ENCODE data around the gene CAPN11.
A peak's percentile ranks its signal among the peaks of the same experiment; 100 is the strongest.

The CAPN11 gene

DNA sequence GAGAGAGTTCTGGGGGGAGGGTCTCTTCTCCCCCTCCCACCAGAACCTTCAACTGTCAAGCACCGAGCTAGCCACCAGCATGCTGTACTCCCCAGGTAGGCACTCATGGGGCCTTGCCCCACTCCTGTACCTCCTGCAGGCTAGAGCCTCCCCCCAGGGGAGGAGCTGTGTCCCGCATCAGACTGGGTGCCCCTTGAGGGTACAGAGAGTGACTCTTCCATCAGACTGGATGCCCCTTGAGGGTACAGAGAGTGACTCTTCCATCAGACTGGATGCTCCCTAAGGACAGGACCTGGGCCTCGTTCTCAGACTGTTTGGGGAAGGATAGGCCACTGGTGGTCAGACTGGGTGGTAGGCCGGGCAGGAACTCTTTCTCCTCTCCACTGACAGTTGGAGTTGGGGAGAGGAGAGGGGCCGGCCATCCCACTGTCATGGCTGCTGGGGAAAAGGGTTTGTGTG lies at the start of gene CAPN11:
Gene CAPN11, plus strand, starts transcription at position 51 of the 459 bp plus-strand sequence. Its CDS starts 29 bp downstream, at position 80.
- DNase-seq = no peak

- no peak for DNase-seq
Observed at GRCh38 chr6:44109212-44109611, 49.4 kb upstream of the CAPN11 start.

- no peak for DNase-seq
Observed at GRCh38 chr6:44110005-44110676, 48.5 kb upstream of the CAPN11 start.

DNA sequence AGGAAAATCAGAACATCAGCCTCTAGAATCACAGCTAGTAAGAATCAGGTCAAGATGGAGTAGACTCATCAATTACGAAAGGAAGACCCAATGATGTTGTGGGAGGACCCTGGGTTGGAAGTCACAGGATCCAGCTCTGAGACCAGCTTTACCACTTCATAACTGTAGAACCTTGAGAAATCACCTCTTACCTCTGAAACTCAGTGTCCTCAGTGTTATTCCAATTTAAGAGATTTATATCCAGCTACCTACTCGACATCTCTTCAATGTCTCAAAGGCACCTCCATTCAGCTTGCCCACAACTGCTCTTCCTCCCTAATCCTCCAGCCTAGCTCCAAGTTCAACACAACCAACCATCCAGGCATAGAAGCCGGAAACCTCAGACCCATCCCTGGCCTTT lies 47.7 kb upstream of the CAPN11 start:
- DNase-seq = no peak

- DNase-seq = no peak
Observed at GRCh38 chr6:44111434-44112417, 46.9 kb upstream of the CAPN11 start.

- no peak for DNase-seq
Observed at GRCh38 chr6:44113414-44113813, 45.2 kb upstream of the CAPN11 start.

DNA sequence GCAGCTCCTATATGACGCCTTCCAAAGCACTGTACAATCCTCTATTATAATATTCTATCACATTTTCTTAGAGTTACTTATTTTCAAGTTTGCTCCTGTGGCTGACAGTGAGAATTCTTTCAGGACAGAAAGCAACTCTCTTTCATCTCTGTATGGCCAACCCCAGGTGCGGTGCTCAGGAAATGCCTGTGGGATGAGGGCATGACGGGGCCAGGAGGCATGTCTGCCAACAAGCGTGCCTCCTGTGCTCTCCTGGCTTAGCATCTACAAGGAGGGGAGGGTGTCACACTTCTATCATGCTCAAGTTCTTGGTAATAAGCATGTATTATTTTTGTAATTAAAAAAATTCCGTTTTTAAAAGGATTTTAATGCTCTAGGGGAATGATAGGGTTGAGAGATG lies 42.8 kb upstream of the CAPN11 start:
- DNase-seq = no peak

- DNase-seq = no peak
Observed at GRCh38 chr6:44116641-44117382, 41.8 kb upstream of the CAPN11 start.

GRCh38 chr6:44117397-44118128 lies 41.1 kb upstream of the CAPN11 start:
- no peak for DNase-seq

GRCh38 chr6:44119704-44120262 lies 38.8 kb upstream of the CAPN11 start:
- no peak for DNase-seq

DNA sequence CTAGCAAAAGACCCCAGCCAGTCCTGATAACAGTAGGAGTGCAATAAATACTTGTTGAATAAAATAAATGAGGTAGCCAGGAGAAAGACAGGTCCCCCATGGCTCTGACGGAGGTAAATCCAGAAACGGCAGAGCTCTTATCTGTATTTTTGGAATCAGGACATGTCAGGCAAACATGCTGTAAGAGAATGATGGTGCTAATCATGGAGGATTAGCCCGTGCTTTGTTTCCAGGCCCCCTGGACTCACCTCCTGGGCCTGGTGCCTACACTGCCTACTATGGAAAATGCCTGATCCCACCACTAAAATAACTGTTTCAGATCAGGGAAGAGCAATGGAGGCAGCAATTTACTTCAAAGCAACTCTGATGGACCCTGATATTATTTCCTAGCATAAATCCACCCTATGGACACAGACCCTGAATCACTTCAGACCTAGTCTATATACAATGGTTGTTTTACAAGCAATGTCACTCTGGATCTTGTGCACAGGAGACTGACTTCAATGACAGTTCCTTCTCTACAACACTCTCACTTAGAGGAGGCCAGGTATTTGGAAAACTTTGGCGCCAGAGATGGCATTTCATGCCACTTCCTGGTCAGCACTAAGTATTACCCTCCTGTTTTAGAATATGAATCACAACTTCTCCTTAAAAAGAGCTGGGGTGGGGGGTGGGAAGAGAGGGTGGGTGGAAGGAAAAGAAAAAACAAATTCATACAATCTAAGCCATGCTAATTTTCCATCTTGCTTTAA lies 37.8 kb upstream of the CAPN11 start:
- DNase-seq = no peak

DNA sequence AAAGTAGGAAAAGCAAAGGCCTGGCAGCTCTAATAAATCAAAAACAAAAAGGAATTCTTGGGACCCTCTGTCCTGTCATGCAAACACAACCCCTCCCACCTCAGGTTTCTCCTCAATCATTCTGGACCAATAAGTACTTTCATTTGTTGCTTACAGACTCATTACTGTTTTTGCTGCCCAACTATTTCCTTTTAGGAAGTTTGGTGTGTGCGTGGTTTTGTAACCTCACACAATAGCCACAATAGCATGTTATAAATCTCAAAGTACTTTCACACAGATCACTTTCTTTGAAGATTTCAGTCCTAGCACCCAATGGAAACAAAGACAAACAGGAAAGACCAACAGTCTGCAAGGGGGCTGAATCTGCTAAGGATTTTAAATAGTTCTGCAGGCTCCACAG lies 35.8 kb upstream of the CAPN11 start:
- DNase-seq = no peak

DNA sequence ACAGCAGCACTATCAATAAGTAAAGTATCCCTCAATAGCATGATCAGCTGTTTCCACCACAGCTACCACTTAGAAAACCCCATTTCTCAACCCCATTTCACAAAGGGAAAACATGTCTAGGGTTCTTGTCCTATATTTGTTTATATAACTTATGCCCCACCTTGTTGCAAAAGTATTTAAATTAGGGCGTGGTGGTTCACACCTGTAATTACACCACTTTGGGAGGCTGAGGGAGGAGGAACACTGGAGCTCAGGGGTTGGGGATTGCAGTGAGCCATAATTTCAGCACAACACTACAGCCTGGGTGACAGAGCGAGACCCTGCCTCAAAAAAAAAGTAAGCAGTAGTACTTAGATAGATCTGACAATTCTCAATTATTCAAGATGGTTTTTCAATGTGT lies 35.1 kb upstream of the CAPN11 start:
- DNase-seq = no peak

DNA sequence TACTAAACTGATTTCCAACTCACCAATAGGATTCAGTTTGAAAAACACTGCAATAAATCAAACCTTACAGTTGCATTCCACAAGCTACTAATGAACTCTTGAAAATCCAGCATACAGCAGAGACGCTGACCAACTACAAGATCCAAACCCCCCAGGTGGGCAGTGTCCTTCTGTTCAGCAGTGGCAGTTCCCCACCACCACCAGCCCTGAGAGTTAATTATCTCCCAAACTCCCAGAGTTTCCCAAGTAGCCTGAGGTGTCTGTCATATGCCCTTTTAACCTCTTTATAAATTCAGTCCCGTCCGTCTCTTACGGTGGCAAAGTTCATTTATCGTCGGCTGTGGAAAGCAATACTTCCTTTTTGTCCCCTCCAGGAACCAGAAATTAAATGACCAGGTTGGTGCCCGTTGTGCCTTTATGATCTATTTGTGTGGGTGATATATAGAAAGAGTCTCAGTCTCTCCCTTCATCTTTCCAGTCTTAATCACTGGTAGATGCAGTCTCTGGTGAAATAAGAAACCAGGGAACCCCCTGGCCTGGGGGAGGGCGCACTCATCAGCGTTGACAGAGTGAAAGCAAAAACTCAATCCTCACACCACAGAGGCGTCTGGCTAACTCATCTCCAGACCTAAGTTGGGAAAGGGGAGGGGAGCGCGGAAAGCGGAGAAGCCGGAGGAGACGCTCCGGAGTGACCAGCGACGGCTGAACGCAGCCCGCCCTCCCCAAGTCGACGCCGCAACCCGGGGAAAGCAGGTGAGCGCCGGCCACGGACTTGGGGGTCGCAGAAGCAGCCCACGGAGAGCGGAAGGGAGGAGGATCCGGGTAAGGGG lies 32.1 kb upstream of the CAPN11 start:
- peak; percentile 22 to 67 (median 62) for DNase-seq

GRCh38 chr6:44127186-44128019 lies 31.2 kb upstream of the CAPN11 start, which contains the start of the genes MRPL14 and TMEM63B:
MRPL14 (minus strand) TSS chr6:44127452; CDS start chr6:44116611, 10,841 bp downstream.
TMEM63B (plus strand) TSS chr6:44127554; CDS start chr6:44134585, 7,031 bp downstream.
- peak; percentile 79 to 93 (median 87) for DNase-seq

- DNase-seq = peak in 2 of 3 experiments; percentile 54 to 61
Observed at GRCh38 chr6:44128020-44128917, 30.4 kb upstream of the CAPN11 start.

DNA sequence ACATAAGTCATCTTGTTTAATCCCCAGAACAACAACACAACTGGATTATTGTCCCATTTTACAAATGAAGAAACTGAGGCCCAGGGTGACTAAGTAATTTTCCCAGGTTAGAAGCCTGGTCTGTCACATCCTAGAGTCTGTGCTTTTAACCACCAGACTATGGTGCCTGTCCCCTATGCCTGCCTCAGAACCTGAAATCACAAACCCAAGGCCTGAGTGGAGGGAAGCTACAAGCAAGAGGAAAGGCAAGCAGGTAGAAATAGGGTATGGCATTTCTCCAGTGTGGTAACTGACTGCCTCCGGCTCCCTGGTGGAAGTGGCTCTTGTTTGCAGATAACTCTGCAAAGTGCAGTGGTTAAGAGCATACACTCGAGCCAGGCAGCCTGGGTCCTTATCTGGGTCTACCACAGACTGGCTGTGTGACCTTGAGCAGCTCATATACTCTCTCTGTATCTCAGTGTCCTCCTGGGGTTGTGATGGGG lies 28.7 kb upstream of the CAPN11 start:
- no peak for DNase-seq

DNA sequence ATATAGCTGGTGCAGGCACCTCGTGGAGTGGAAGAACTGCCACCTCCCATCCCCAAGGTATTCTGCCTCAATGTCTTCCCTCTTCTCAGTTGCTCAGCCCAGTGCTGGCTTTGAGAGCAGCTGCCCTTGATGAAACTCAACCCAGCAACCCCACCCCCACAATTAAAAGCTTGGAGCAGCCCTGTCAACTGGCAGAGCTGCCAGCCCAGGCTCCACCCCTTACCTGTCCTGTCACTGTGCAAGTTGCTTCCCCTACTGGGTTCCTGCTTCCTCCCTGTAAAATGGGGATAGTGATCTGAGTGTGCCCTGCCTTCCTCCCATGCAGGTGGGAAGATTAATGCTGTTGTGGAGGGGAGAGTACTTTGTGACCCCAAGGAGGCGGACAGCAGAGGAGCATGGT lies 26.7 kb upstream of the CAPN11 start:
- DNase-seq = peak; percentile 7 to 28 (median 14)

Data from NCI-H1417 (cell line).